HUES6 (cell line): ENCODE results near the gene NARF.

ENCODE experiments used
- H3K27ac ChIP-seq: 2 replicates; pipeline ENCODE4 v1.7.0; 2013; ENCODE audit warnings: low read depth, mild to moderate bottlenecking, low read length, inconsistent platforms
- H3K27me3 ChIP-seq: 2 replicates; pipeline ENCODE4 v1.6.1; 2013; ENCODE audit warnings: low read length; ENCODE audit not compliant: control insufficient read depth, insufficient read depth
- H3K36me3 ChIP-seq: 2 replicates; pipeline ENCODE4 v1.6.1; 2013; ENCODE audit warnings: low read length; ENCODE audit not compliant: control insufficient read depth, insufficient read depth
- H3K4me1 ChIP-seq: 2 replicates; pipeline ENCODE4 v1.6.1; 2013; ENCODE audit warnings: low read length; ENCODE audit not compliant: control insufficient read depth, insufficient read depth
- H3K4me3 ChIP-seq: 2 replicates; pipeline ENCODE4 v1.5.1; 2013; ENCODE audit warnings: low read depth, low read length
- H3K9ac ChIP-seq: one replicate; pipeline ENCODE4 v1.6.1; 2013; ENCODE audit warnings: mild to moderate bottlenecking, low read length
- H3K9me3 ChIP-seq: 2 replicates; pipeline ENCODE4 v1.6.1; 2013; ENCODE audit warnings: low read depth, low read length; ENCODE audit not compliant: control insufficient read depth, insufficient read depth

Gene NARF

DNA sequence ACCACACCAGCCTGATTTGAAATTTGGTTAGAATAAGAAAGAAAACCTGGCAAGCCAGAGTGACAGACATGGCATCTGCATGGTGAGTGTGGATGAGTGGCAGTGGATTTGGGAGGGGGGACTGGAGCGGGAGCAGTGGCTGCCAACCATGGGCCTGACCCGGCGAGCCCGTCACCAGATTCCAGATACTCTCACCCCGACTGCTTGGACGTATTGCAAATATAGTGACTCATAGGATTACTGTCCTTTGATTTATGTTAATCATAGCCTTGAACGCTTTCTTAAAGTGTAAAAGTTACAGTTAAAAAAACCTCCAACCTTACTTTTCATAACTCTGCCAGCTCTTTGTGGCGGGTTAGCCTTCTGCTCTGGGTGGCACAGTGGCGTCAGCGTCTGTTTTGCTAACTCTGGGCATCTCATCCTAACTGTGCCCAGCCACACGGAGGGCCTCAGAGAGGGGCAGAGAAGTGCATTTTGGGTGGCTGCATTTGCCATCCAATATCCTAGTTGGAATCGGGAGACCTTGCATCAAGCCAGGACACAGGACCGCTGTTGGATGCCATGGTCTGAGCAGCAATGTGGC, 34.2 kb downstream of the NARF start:
- Histone ChIP-seq H3K4me3 (no peak overlapping the region), H3K36me3 (peaks cover 15% of the 10 kb centered on the region), H3K27ac (no peak overlapping the region), H3K4me1 (peaks cover 16% of the 10 kb centered on the region; the same call in 1 of the 2 replicates), H3K27me3 (peaks cover 11% of the 10 kb centered on the region), H3K9ac (no peak overlapping the region), H3K9me3 (no peaks in the 10 kb centered on the region)

DNA sequence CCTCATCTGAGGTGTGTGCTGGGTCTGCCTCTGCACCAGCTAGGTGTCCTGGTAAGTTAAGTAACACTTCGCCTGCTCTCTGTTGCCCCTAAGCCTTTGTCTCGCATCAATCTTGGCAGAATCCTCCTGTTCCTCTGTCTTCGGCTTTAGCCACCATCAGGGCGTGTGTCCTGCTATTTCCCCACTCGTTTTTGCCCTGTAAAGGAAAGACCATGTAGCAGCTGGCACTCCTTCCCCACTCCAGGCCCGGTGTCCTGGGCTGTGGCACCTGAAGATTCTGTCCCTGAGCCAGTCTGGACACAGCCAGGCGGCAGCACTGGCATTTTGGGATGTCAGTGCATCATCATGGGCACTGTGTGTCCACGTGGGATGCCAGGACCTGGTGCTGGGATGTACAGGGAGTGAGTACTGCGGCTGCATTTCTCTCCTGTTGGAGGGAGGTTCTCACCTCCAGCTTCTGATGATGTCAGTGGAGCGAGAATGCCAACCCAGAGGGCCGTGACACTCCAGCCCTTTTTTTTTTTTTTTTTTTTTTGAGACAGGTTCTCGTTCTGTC, 34.8 kb downstream of the NARF start:
- Histone ChIP-seq H3K36me3 (peaks cover 12% of the 10 kb centered on the region), H3K4me3 (no peak overlapping the region), H3K27me3 (peaks cover 16% of the 10 kb centered on the region), H3K4me1 (peaks cover 16% of the 10 kb centered on the region; the same call in 1 of the 2 replicates), H3K9me3 (no peaks in the 10 kb centered on the region), H3K9ac (peak overlapping the region; percentile 6), H3K27ac (no peak overlapping the region)

DNA sequence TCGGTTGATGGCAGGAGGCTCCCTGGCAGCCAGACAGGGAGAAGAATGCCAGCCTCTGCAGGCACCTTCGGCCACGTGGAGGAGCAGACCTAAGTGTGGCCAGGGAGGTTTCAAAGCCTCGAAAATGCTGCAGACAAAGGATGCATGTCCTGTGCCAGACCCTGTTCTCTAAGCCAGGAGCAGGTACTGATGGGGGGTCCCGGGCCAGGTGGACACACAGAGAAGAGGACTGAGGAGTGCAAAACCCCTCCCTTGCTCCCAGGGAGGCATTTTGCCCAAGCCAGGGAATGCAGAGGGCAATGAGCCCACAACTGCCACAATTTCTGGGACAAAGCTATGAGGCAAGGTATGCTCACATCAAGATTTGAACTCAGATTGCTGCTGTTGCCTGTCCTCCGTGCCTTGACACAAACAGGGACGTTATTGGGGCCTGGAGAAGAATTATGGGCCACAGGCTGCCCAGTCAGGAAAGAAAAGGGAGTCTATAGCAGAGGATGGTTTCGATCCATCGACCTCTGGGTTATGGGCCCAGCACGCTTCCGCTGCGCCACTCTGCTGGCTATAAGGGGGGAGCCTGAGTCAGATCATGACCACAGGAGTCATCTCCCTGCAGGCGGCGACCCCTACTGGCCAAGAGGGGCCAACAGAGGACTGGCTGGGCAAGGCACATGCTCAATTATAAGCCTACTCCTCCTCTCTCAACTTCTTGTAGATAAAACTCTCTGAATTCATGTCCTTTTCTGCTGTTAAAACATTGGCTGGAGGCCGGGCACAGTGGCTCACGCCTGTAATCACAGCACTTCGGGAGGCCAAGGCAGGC, 35.9 kb downstream of the NARF start:
- Histone ChIP-seq H3K9ac (peak overlapping the region; percentile 24), H3K27me3 (peaks cover 20% of the 10 kb centered on the region), H3K36me3 (0 out of 2 replicates have a peak, but pooled peaks cover under 1% of the 10 kb centered on the region), H3K4me3 (peak overlapping the region; percentile 50), H3K4me1 (peaks cover 16% of the 10 kb centered on the region; the same call in 1 of the 2 replicates), H3K27ac (no peak overlapping the region), H3K9me3 (no peaks in the 10 kb centered on the region)

DNA sequence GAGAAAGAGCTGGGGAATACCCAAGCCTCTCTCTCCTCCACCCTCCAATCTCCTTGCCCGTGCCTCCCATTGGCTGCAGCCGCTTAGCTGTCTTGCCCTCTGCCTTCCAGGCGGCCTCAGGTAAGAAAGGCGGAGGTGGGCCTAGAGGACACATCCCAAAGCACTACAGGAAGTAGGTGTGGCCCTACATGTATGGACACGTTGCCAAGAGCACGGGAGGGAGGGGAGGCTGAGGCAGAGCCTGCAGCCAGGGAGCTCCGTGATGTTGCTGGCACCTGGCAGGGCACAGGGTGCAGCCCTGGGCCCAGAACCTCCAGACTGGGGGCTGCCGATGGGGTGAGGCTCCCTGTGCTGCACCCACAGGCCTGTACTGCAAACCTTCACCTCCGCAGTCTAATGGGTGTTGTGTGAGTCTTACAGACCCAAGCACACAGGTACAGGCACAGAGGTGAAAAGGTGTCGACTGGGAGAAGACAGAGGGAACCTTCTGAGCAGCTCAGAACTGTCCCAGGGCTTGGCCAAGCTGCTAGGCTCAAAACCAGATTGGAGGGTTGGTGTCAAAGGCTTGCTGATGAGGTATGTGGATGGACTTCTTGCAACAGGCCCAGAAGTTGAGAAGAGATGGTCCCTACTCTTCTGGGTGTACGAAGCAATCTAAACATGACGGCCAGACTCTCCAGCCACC, 37.4 kb downstream of the NARF start:
- H3K27ac ChIP-seq, result no peak overlapping the region

DNA sequence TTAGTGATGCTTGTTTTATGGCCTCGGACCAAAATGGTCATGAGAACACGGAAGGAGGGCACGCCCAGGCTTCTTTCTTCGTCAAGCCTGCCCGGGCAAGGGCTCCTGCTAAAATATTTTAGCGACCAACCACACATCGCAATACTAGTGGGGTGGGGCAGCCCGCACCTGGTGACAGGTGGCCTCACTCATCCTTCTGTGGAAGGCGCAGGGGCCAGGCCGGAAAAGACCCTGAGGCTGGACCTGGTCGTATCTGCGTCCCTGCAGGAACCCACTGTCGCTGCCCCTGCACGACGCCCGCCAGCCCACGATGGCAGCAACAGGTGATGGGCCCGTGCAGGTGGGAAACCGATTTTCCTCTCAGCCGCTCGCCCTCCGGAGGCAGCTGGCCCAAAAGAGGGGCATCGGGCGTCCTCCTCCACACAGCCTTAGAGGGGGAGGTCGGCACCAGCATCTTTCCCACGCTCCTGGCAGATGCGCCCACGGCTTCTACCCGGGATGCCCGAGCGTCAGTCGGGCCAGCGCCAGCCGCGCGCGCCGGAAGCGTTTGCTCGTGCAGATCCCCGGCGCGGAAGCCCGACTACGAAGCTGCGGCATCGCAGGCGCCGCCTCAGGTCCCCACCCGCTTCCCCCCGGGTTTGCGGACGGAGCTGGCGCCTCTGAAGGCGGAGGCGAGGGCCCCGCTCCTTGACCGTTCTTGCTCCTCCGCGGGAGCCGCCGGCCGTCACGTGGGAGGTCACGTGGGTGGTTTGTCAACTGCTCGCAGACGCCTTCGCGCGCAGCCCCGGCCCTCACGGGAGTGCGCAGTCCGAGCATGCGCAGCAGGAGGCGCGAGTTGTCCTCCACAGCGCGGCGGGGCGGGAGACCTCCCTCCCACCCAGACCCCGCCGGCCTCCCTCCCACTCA, 38.2 kb downstream of the NARF start:
- no peaks in the 10 kb centered on the region for H3K36me3 ChIP-seq

More for the DNA sequence above, 37.4 kb downstream of the NARF start:
- Histone ChIP-seq H3K27me3 (peaks cover 20% of the 10 kb centered on the region), H3K9me3 (no peaks in the 10 kb centered on the region), H3K4me3 (peak overlapping the region; percentile 63; the same call in 1 of the 2 replicates), H3K4me1 (peaks cover 16% of the 10 kb centered on the region; the same call in 1 of the 2 replicates), H3K9ac (no peak overlapping the region), H3K36me3 (no peaks in the 10 kb centered on the region)

DNA sequence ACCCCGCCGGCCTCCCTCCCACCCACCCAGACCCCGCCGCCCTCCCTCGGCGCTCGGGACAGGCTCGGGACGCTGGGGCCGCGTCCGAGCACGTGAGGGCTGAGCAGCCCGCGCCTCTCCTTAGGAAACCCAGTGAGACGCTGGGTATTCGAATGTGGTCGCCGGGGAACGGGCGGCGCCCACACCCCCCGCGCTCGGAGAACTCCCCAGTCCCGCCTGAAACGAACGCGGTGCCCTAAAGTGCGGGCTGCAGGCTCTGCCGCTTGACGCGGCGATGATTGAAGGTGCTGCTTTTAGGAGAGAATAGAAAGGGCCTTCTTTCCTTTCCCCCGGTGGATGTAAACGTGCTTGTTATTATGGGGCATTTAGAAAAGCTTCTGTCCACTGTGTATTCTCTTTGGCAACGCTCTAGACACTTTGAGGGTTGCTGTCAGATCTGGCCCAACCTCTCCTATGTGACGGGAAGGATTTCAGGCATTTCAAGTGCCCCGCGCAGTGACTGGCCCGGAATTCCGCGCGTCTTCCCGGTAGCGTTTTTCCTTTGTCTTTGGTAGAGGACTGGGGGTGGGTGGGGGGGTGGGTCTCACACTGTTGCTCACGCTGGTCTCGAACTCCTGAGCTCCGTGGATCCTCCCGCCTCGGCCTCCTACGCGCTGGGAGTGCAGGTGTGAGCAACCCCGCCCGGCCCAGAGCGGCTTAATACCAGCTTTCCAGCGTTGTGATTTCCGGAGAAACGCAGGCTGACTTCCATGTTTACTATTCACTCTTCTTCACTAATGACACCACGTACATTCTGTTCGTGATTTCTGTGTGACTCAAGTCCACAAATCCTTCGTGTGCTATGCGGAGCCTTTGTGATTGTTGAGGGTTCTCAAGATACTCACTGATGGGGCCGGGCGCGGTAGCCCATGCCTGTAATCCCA, 39.2 kb downstream of the NARF start:
- no peaks in the 10 kb centered on the region for H3K36me3 ChIP-seq
- peak overlapping the region; percentile 70 for H3K4me3 ChIP-seq
- H3K9me3 ChIP-seq, result no peaks in the 10 kb centered on the region
- H3K9ac ChIP-seq, result peak overlapping the region; percentile 69
- no peak overlapping the region for H3K27ac ChIP-seq
- peaks cover 16% of the 10 kb centered on the region; the same call in 1 of the 2 replicates for H3K4me1 ChIP-seq
- peaks cover 20% of the 10 kb centered on the region for H3K27me3 ChIP-seq

More for the DNA sequence above, 38.2 kb downstream of the NARF start:
- no peak overlapping the region for H3K27ac ChIP-seq
- peak overlapping the region; percentile 63 for H3K4me3 ChIP-seq
- H3K9me3 ChIP-seq, result no peaks in the 10 kb centered on the region
- no peak overlapping the region for H3K9ac ChIP-seq
- H3K27me3 ChIP-seq, result peaks cover 20% of the 10 kb centered on the region
- peaks cover 16% of the 10 kb centered on the region; the same call in 1 of the 2 replicates for H3K4me1 ChIP-seq

DNA sequence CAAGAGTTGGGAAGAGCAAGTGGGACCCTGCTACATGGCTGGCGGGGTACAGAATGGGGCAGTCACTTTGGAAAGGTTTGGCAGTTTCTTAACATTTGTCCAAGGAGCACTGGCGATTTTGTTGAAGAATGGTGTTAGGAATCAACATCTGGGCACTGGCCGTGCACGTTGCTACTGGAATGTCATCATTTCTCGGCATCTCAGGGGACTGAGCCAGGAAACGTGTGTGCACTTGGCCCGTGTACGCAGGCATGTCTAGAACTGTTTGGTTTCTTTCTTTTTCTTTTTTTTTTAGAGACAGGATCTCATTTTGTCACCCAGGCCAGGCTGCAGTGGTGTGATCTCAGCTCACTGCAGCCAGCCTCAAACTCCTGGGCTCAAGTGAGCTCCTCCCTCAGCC, 43.7 kb downstream of the NARF start:
- H3K9ac ChIP-seq, result no peak overlapping the region
- no peaks in the 10 kb centered on the region; the same call in 1 of the 2 replicates for H3K4me1 ChIP-seq
- no peak overlapping the region for H3K4me3 ChIP-seq
- H3K27ac ChIP-seq, result no peak overlapping the region
- H3K36me3 ChIP-seq, result no peaks in the 10 kb centered on the region
- peaks cover 12% of the 10 kb centered on the region for H3K27me3 ChIP-seq
- H3K9me3 ChIP-seq, result no peaks in the 10 kb centered on the region

DNA sequence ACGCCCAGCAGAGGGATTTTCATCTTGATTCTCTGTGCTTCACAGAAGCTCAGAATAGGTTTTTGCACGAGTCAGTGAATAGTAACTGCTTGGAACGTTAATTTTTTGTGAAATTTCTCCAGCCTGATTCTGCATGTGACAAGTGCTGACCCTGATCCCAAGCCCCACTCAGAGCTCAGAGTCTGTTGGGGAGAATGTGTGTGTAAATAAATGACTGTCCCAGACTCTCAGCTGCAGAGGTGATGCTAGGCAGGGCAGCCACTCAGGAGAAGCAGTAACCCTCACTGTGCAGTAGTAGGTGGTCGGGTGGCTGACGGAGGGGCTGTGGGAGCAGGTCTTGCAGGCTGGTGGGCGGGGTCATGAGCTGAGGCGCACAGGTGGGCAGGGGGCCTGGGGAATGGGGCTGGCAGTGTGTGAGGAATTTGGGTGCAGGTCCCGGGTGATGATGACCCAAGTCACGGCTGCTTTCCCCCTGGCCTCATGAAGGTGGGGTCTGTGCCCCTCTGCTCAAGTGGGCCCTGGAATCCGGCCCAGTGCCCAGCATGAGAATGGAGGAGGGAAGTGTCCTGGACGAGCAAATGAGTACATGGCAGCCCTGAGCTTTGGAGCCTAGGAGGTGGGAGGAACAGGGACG, 44.7 kb downstream of the NARF start:
- H3K9me3 ChIP-seq, result no peaks in the 10 kb centered on the region
- no peak overlapping the region for H3K27ac ChIP-seq
- no peaks in the 10 kb centered on the region; the same call in 1 of the 2 replicates for H3K4me1 ChIP-seq
- H3K9ac ChIP-seq, result no peak overlapping the region
- no peaks in the 10 kb centered on the region for H3K36me3 ChIP-seq
- no peak overlapping the region for H3K4me3 ChIP-seq
- H3K27me3 ChIP-seq, result peaks cover 5% of the 10 kb centered on the region; the same call in 1 of the 2 replicates

DNA sequence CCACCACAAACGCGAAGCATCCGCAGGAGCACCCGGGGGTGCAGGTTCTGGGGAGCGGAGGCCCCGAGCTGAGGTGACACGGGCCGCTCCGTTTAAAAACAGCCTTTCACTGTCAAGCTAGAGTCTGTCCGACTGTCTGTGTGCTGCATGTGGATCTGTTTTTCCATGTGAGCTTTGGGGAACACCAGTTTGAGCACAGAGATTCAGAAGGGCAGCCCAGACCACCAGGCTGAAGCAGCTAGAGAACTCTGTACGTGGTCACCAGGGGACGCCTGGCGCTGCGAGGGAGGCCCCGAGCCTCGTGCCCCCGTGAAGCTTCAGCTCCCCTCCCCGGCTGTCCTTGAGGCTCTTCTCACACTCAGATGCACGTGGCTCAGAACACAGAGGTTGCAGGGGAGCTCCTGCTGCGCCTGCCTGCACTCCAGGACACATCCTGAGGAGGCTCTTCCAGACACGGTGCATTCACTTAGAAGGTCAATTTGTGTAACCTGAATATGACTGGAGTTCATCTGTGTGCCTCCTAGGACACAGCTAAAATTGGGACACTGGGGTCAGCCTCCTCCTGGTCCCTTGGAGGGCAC, 45.3 kb downstream of the NARF start:
- H3K36me3 ChIP-seq, result no peaks in the 10 kb centered on the region
- no peak overlapping the region for H3K9ac ChIP-seq
- no peak overlapping the region for H3K4me3 ChIP-seq
- no peak overlapping the region for H3K27ac ChIP-seq
- no peaks in the 10 kb centered on the region for H3K9me3 ChIP-seq
- H3K27me3 ChIP-seq, result no peaks in the 10 kb centered on the region
- no peaks in the 10 kb centered on the region; the same call in 1 of the 2 replicates for H3K4me1 ChIP-seq
